ENCODE data around the gene CNTNAP3B. TPM values are rescaled to one million over a fixed set of nuclear protein-coding genes. Genes with fewer than 3 reads are reported as not detected.

CNTNAP3B gene
- total RNA-seq, 1 donor from 2014 or later = 29.7 TPM

Other genes with a start within 250 kb of the CNTNAP3B start
- gene SPATA31A6, start 54.2 kb upstream of the CNTNAP3B start, total RNA-seq (ENCODE audit: low replicate concordance) = not detected in 2 replicates

Data from type B pancreatic cell (in vitro differentiated cells).